ACC112 (cell line): Measurements from ENCODE around the gene FSTL4.

Source experiments
- H2AFZ ChIP-seq: fragments of 200-600 bp; sonication (generic); one replicate; pipeline ENCODE4 v1.6.0; 2017; ENCODE audit warnings: antibody characterized with exemption, low read length; ENCODE audit not compliant: unreplicated experiment
- H3K27ac ChIP-seq: fragments of 200-600 bp; sonication (generic); 2 replicates; pipeline ENCODE4 v1.5.1; 2014; ENCODE audit warnings: low read depth, mild to moderate bottlenecking, antibody characterized with exemption, low read length, moderate library complexity
- H3K27me3 ChIP-seq: fragments of 200-600 bp; sonication (generic); 2 replicates; pipeline ENCODE4 v1.6.1; 2014; ENCODE audit warnings: mild to moderate bottlenecking, antibody characterized with exemption, low read length, moderate library complexity, mixed read lengths; ENCODE audit not compliant: insufficient read depth
- H3K36me3 ChIP-seq: fragments of 200-600 bp; sonication (generic); 2 replicates; pipeline ENCODE4 v1.6.1; 2016; ENCODE audit warnings: mild to moderate bottlenecking, antibody characterized with exemption, low read length, moderate library complexity, mixed read lengths; ENCODE audit not compliant: insufficient read depth
- H3K4me1 ChIP-seq: fragments of 200-600 bp; sonication (generic); one replicate; pipeline ENCODE4 v1.6.1; 2016; ENCODE audit warnings: low read length, mixed read lengths; ENCODE audit not compliant: insufficient read depth, unreplicated experiment, control insufficient read depth
- H3K4me3 ChIP-seq: fragments of 200-600 bp; sonication (generic); 2 replicates; pipeline ENCODE4 v1.5.1; 2014; ENCODE audit warnings: mild to moderate bottlenecking, low read depth, low read length
- H3K79me2 ChIP-seq: fragments of 200-600 bp; sonication (generic); one replicate; pipeline ENCODE4 v1.6.0; 2016; ENCODE audit warnings: low read length; ENCODE audit not compliant: control insufficient read depth, unreplicated experiment, insufficient read depth

Gene FSTL4

GRCh38 chr5:133386662-133387061 is 225.7 kb downstream of the FSTL4 start:
- Histone ChIP-seq H2AFZ (no peak overlapping the region), H3K4me3 (no peak overlapping the region), H3K27me3 (peaks cover 89% of the 10 kb centered on the region), H3K27ac (no peak overlapping the region), H3K36me3 (no peaks in the 10 kb centered on the region), H3K4me1 (no peaks in the 10 kb centered on the region), H3K79me2 (no peaks in the 10 kb centered on the region)

GRCh38 chr5:133385346-133385745 is 227.0 kb downstream of the FSTL4 start:
- Histone ChIP-seq H3K79me2 (no peaks in the 10 kb centered on the region), H3K27me3 (peaks cover 83% of the 10 kb centered on the region), H2AFZ (no peak overlapping the region), H3K4me1 (no peaks in the 10 kb centered on the region), H3K27ac (no peak overlapping the region), H3K36me3 (no peaks in the 10 kb centered on the region), H3K4me3 (no peak overlapping the region)

- H3K27ac ChIP-seq: no peak overlapping the region
- no peak overlapping the region for H3K4me3 ChIP-seq
- H2AFZ ChIP-seq: no peak overlapping the region
- no peaks in the 10 kb centered on the region for H3K79me2 ChIP-seq
- H3K36me3 ChIP-seq: no peaks in the 10 kb centered on the region
- peaks cover 83% of the 10 kb centered on the region for H3K27me3 ChIP-seq
- no peaks in the 10 kb centered on the region for H3K4me1 ChIP-seq
Observed at GRCh38 chr5:133384903-133385302, 227.4 kb downstream of the FSTL4 start.

GRCh38 chr5:133384120-133384855 is 228.1 kb downstream of the FSTL4 start:
- peaks cover 77% of the 10 kb centered on the region for H3K27me3 ChIP-seq
- no peak overlapping the region for H2AFZ ChIP-seq
- no peaks in the 10 kb centered on the region for H3K36me3 ChIP-seq
- no peak overlapping the region for H3K27ac ChIP-seq
- H3K4me1 ChIP-seq: no peaks in the 10 kb centered on the region
- no peak overlapping the region for H3K4me3 ChIP-seq
- H3K79me2 ChIP-seq: no peaks in the 10 kb centered on the region

- no peak overlapping the region for H2AFZ ChIP-seq
Observed at GRCh38 chr5:133383580-133383939, 228.8 kb downstream of the FSTL4 start.

GRCh38 chr5:133382661-133383579 is 229.4 kb downstream of the FSTL4 start:
- Histone ChIP-seq H3K4me3 (no peak overlapping the region), H3K79me2 (no peaks in the 10 kb centered on the region), H3K27me3 (peaks cover 63% of the 10 kb centered on the region), H3K4me1 (no peaks in the 10 kb centered on the region), H3K36me3 (no peaks in the 10 kb centered on the region), H3K27ac (no peak overlapping the region), H2AFZ (no peak overlapping the region)

More at GRCh38 chr5:133383580-133383939, 228.8 kb downstream of the FSTL4 start:
- H3K4me3 ChIP-seq: no peak overlapping the region
- peaks cover 69% of the 10 kb centered on the region for H3K27me3 ChIP-seq
- H3K27ac ChIP-seq: no peak overlapping the region
- H3K4me1 ChIP-seq: no peaks in the 10 kb centered on the region
- no peaks in the 10 kb centered on the region for H3K36me3 ChIP-seq
- H3K79me2 ChIP-seq: no peaks in the 10 kb centered on the region

GRCh38 chr5:133381571-133382365 is 230.6 kb downstream of the FSTL4 start:
- Histone ChIP-seq H3K27ac (no peak overlapping the region), H3K36me3 (no peaks in the 10 kb centered on the region), H3K4me1 (no peaks in the 10 kb centered on the region), H2AFZ (no peak overlapping the region), H3K79me2 (no peaks in the 10 kb centered on the region), H3K27me3 (peaks cover 52% of the 10 kb centered on the region), H3K4me3 (no peak overlapping the region)

- Histone ChIP-seq H3K27me3 (peaks cover 44% of the 10 kb centered on the region), H3K36me3 (no peaks in the 10 kb centered on the region), H3K4me1 (no peaks in the 10 kb centered on the region), H3K4me3 (no peak overlapping the region), H3K79me2 (no peaks in the 10 kb centered on the region), H3K27ac (no peak overlapping the region), H2AFZ (no peak overlapping the region)
Observed at GRCh38 chr5:133381041-133381440, 231.3 kb downstream of the FSTL4 start.

GRCh38 chr5:133377736-133378135 is 234.6 kb downstream of the FSTL4 start:
- Histone ChIP-seq H3K27ac (no peak overlapping the region), H3K4me1 (no peaks in the 10 kb centered on the region), H3K79me2 (no peaks in the 10 kb centered on the region), H3K27me3 (peaks cover 30% of the 10 kb centered on the region; the same call in 1 of the 2 replicates), H3K36me3 (no peaks in the 10 kb centered on the region), H2AFZ (no peak overlapping the region), H3K4me3 (no peak overlapping the region)

GRCh38 chr5:133376986-133377385 is 235.4 kb downstream of the FSTL4 start:
- Histone ChIP-seq H3K4me3 (no peak overlapping the region), H2AFZ (no peak overlapping the region), H3K4me1 (no peaks in the 10 kb centered on the region), H3K79me2 (no peaks in the 10 kb centered on the region), H3K36me3 (no peaks in the 10 kb centered on the region), H3K27ac (no peak overlapping the region), H3K27me3 (peaks cover 29% of the 10 kb centered on the region; the same call in 1 of the 2 replicates)
